Lung (tissue), 12 donors: ENCODE measurements around the gene DUOXA1. TPM values are rescaled to one million over a fixed set of nuclear protein-coding genes. Genes with fewer than 3 reads are reported as not detected.

Experiments used
- ATAC-seq: fragments of 200-7000 bp; cut with Tn5 transposase; one replicate; pipeline ENCODE4 v1.9.1; 2020; ENCODE audit warnings: moderate number of reproducible peaks; ENCODE audit not compliant: insufficient read depth, low FRiP score
- DNase-seq, 3 donors: peaks; one replicate each; pipeline ENCODE4 v3.0.0-alpha.2; 2013 to 2017
- H3K27ac ChIP-seq, 2 donors: one replicate each; pipeline ENCODE4 v1.5.1; 2013; ENCODE audit warnings: mild to moderate bottlenecking in 2 of 2, moderate library complexity in 2 of 2, control low read depth in 1 of 2, inconsistent platforms in 1 of 2, low read depth in 1 of 2, low read length in 1 of 2
- H3K27me3 ChIP-seq, 3 donors: one replicate each; pipeline ENCODE4 v1.5.1; 2013; ENCODE audit warnings: low read length in 2 of 3; ENCODE audit not compliant: control insufficient read depth in 3 of 3, insufficient read depth in 3 of 3
- H3K36me3 ChIP-seq, 4 donors: one replicate each; pipeline ENCODE4 v1.5.1; 2013; ENCODE audit warnings: low read length in 4 of 4, mild to moderate bottlenecking in 1 of 4, moderate library complexity in 1 of 4; ENCODE audit not compliant: control insufficient read depth in 4 of 4, insufficient read depth in 4 of 4
- H3K4me1 ChIP-seq, 5 donors: one replicate each; pipeline ENCODE4 v1.5.1; 2013; ENCODE audit warnings: low read length in 5 of 5, mild to moderate bottlenecking in 2 of 5, moderate library complexity in 1 of 5; ENCODE audit not compliant: control insufficient read depth in 5 of 5, insufficient read depth in 5 of 5
- H3K4me3 ChIP-seq: one replicate; pipeline ENCODE4 v1.5.1; 2013; ENCODE audit warnings: mild to moderate bottlenecking, control low read depth, moderate library complexity
- H3K9ac ChIP-seq, 2 donors: one replicate each; pipeline ENCODE4 v1.5.1; 2013; ENCODE audit warnings: low read length in 2 of 2, control low read depth in 1 of 2; ENCODE audit not compliant: insufficient read depth in 1 of 2
- H3K9me3 ChIP-seq, 4 donors: one replicate each; pipeline ENCODE4 v1.5.1; 2013; ENCODE audit warnings: low read length in 3 of 4, mild to moderate bottlenecking in 1 of 4, moderate library complexity in 1 of 4; ENCODE audit not compliant: control insufficient read depth in 4 of 4, insufficient read depth in 3 of 4
- CTCF ChIP-seq: IDR thresholded peaks from 2 replicates; pipeline ENCODE4 v1.5.1; 2012; ENCODE audit warnings: mild to moderate bottlenecking; ENCODE audit errors: control extremely low read depth, extremely low read depth
- WGBS, 2 donors: extraction: QIAGEN DNeasy Blood & Tissue Kit; methylation state at CpG; one replicate each; pipeline ENCODE4 v1.1.7; 2013; 5-methylcytosine and 5-hydroxymethylcytosine counted together
- polyA plus RNA-seq, 2 donors: library from polyadenylated mRNA; stranded (reverse); fragments of 200-250 nt; gene quantifications; one replicate each; pipeline ENCODE4 v1.2.1, GENCODE V29; 2013
- total RNA-seq, 2 donors: library from RNA; depleted of rRNA in 1 of 2; stranded (reverse); fragments of >200 nt in 1 of 2; gene quantifications; one replicate each; pipeline ENCODE4 v1.2.1, GENCODE V29; 2014 to 2021
- donor health status: control.
- donor health status: control.
- donor health status: Bipolar disorder and iron deficiency.
- donor health status: healthy.
- donor health status: DM: yes; HTN: yes; CAD: no.

DUOXA1 gene
- total and polyA plus RNA-seq, 4 donors: 42.6 to 203 (median 108) TPM

GRCh38 chr15:45101749-45102148, 27.9 kb downstream of the DUOXA1 start:
- H3K4me3 ChIP-seq: no peak overlapping the region
- WGBS, 2 donors: 94 to 96% methylated on average over 12 of the region's 12 CpGs
- H3K27ac ChIP-seq: no peak overlapping the region
- no peaks in the 10 kb centered on the region for H3K4me1 ChIP-seq
- DNase-seq: no peak
- peaks cover 0 to 3% (median 0%) of the 10 kb centered on the region in 3 donors for H3K27me3 ChIP-seq
- no peak for ATAC-seq
- H3K36me3 ChIP-seq: no peaks in the 10 kb centered on the region
- no peaks in the 10 kb centered on the region for H3K9me3 ChIP-seq
- no peak overlapping the region for H3K9ac ChIP-seq
- TF ChIP-seq CTCF: no peak

DNA sequence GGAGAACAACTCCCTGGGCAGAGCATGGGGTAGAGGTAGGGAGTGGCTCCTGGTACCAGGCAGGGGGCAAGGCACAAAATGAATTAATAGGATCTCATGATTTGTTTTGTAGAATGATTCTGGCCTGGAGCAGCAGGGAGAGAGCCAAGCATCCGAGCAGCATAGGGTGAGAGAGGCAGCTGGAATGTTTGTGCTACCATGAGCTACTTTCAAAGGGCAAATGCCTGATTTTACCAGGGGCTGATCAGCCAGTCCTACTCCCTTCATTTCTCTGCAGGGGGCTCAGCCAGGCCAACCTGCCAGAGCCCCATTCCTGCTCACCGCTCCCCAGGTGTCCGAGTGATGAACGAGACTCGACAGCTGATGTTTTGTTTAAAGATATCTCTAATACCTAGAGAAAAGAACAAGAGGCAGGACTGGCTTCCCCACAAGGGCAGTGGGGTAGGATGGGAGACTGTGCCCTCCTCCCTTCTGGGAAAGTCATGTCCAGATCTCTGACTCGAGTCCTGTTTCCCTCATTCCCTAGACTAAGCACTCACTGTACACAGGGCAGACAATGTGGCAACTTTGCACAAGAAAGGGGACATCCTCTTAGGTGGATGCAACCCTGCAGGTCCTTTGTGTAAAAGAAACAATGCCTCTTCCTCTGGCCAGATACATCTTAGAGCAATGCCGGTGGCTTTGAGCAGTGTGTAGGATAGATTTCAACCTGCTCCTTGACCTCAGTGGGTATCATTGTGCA, 28.6 kb downstream of the DUOXA1 start:
- no peak for ATAC-seq
- Histone ChIP-seq H3K27ac (no peak overlapping the region), H3K4me3 (no peak overlapping the region), H3K9ac (no peak overlapping the region), H3K4me1 (no peaks in the 10 kb centered on the region), H3K36me3 (no peaks in the 10 kb centered on the region), H3K9me3 (no peaks in the 10 kb centered on the region), H3K27me3 (no peaks in the 10 kb centered on the region)
- TF ChIP-seq CTCF: no peak
- WGBS, 2 donors: 67 to 68% methylated on average over 7 of the region's 7 CpGs
- no peak for DNase-seq

GRCh38 chr15:45099549-45100165, 30.0 kb downstream of the DUOXA1 start:
- 82 to 88% methylated on average over 23 of the region's 23 CpGs for WGBS, 2 donors
- ATAC-seq: no peak
- DNase-seq: no peak

More at GRCh38 chr15:45099549-45100165, 30.0 kb downstream of the DUOXA1 start:
- H3K4me3 ChIP-seq: no peak overlapping the region
- no peaks in the 10 kb centered on the region for H3K4me1 ChIP-seq
- H3K36me3 ChIP-seq: no peaks in the 10 kb centered on the region
- no peaks in the 10 kb centered on the region for H3K9me3 ChIP-seq
- no peak for TF ChIP-seq CTCF
- no peak overlapping the region for H3K27ac ChIP-seq
- H3K27me3 ChIP-seq: no peaks in the 10 kb centered on the region
- no peak overlapping the region for H3K9ac ChIP-seq
